WTC11 (cell line): ENCODE results near the gene ANGEL2. TPM values are rescaled to one million over a fixed set of nuclear protein-coding genes. Genes with fewer than 3 reads are reported as not detected.

Experiments used
- ATAC-seq: fragments of 200-7000 bp; cut with Tn5 transposase; 2 replicates; pipeline ENCODE4 v1.10.0; 2021; ENCODE audit warnings: mild to moderate bottlenecking, moderate library complexity
- CTCF ChIA-PET: fragments of 300-600 bp; sonication (Branson Sonifier 250); formaldehyde crosslinking; loops from one replicate; lab custom pipeline; 2021; ENCODE audit warnings: antibody characterized with exemption; lab: Charles Lee
- POLR2A ChIA-PET: fragments of 350-600 bp; sonication (Branson Sonifier 250); formaldehyde crosslinking; loops from one replicate; lab custom pipeline; 2021; ENCODE audit warnings: antibody characterized with exemption; lab: Charles Lee
- DNase-seq: peaks from one replicate; pipeline ENCODE4 v3.0.0; 2021; ENCODE audit warnings: low spot score
- H3K27ac Mint-ChIP-seq: 2 replicates; pipeline ENCODE4 v1.8.0; 2021; ENCODE audit warnings: mixed read lengths
- H3K27me3 Mint-ChIP-seq: 2 replicates; pipeline ENCODE4 v1.8.0; 2021; ENCODE audit warnings: low read depth, mild to moderate bottlenecking, moderate library complexity, mixed read lengths
- H3K36me3 Mint-ChIP-seq: 2 replicates; pipeline ENCODE4 v1.8.0; 2021; ENCODE audit warnings: mixed read lengths
- H3K4me1 Mint-ChIP-seq: 2 replicates; pipeline ENCODE4 v1.8.0; 2022; ENCODE audit warnings: mixed read lengths
- H3K4me3 Mint-ChIP-seq: 2 replicates; pipeline ENCODE4 v1.8.0; 2021; ENCODE audit warnings: mild to moderate bottlenecking, moderate library complexity, mixed read lengths
- H3K9me3 Mint-ChIP-seq: 2 replicates; pipeline ENCODE4 v1.8.0; 2021; ENCODE audit warnings: mixed read lengths
- ATF1 ChIP-seq: sonication (generic); formaldehyde crosslinking; IDR thresholded peaks from 2 replicates; pipeline ENCODE4 v1.8.1; 2023; ENCODE audit warnings: mild to moderate bottlenecking, moderate library complexity, missing genetic modification reagents
- ELF4 ChIP-seq: sonication (generic); formaldehyde crosslinking; IDR thresholded peaks from 2 replicates; pipeline ENCODE4 v1.8.1; 2022; ENCODE audit warnings: low read depth, mild to moderate bottlenecking, moderate library complexity, missing genetic modification reagents
- EMX1 ChIP-seq: fragments of 250-450 bp; sonication (Bioruptor Pico); IDR thresholded peaks from 2 replicates; pipeline ENCODE4 v1.8.0; 2021; ENCODE audit warnings: mild to moderate bottlenecking
- FOXP4 ChIP-seq: sonication (generic); formaldehyde crosslinking; IDR thresholded peaks from 2 replicates; pipeline ENCODE4 v1.8.0; 2022; ENCODE audit warnings: mild to moderate bottlenecking, missing genetic modification reagents
- GABPB1 ChIP-seq: sonication (generic); formaldehyde crosslinking; IDR thresholded peaks from 2 replicates; pipeline ENCODE4 v1.8.1; 2023; ENCODE audit warnings: mild to moderate bottlenecking, missing genetic modification reagents
- NFE2L1 ChIP-seq: sonication (generic); formaldehyde crosslinking; IDR thresholded peaks from 2 replicates; pipeline ENCODE4 v1.8.1; 2023; ENCODE audit warnings: missing genetic modification reagents
- NR2C2 ChIP-seq: sonication (generic); formaldehyde crosslinking; IDR thresholded peaks from 2 replicates; pipeline ENCODE4 v1.8.0; 2022; ENCODE audit warnings: mild to moderate bottlenecking, missing genetic modification reagents
- SMAD4 ChIP-seq: sonication (generic); formaldehyde crosslinking; IDR thresholded peaks from 2 replicates; pipeline ENCODE4 v1.8.0; 2022; ENCODE audit warnings: mild to moderate bottlenecking, missing genetic modification reagents
- SP1 ChIP-seq: sonication (generic); formaldehyde crosslinking; conservative IDR thresholded peaks from 2 replicates; pipeline ENCODE4 v1.8.1; 2022; ENCODE audit warnings: missing genetic modification reagents
- ZNF263 ChIP-seq: sonication (generic); formaldehyde crosslinking; IDR thresholded peaks from 2 replicates; pipeline ENCODE4 v1.8.1; 2022; ENCODE audit warnings: low read depth, mild to moderate bottlenecking, moderate library complexity, missing genetic modification reagents
- ZNF317 ChIP-seq: sonication (generic); formaldehyde crosslinking; IDR thresholded peaks from 2 replicates; pipeline ENCODE4 v1.8.1; 2023; ENCODE audit warnings: low read depth, mild to moderate bottlenecking, moderate library complexity, missing genetic modification reagents, borderline replicate concordance
- ZNF671 ChIP-seq: fragments of 250-450 bp; sonication (Bioruptor Pico); IDR thresholded peaks from 2 replicates; pipeline ENCODE4 v1.8.0; 2021; ENCODE audit warnings: mild to moderate bottlenecking
- total RNA-seq: library from RNA; stranded (reverse); gene quantifications from 3 replicates; pipeline ENCODE4 v1.2.3, GENCODE V29; 2021
- TF ChIP-seq, protein P1 (sequence below): fragments of 250-450 bp; sonication (Bioruptor Pico); IDR thresholded peaks from 2 replicates; pipeline ENCODE4 v1.9.0; 2021; ENCODE audit warnings: mild to moderate bottlenecking
- TF ChIP-seq, protein P2 (sequence below): sonication (generic); formaldehyde crosslinking; IDR thresholded peaks from 2 replicates; pipeline ENCODE4 v1.8.1; 2022; ENCODE audit warnings: low read depth, mild to moderate bottlenecking, moderate library complexity, missing genetic modification reagents, borderline replicate concordance
- TF ChIP-seq, protein P3 (sequence below): sonication (generic); formaldehyde crosslinking; IDR thresholded peaks from 2 replicates; pipeline ENCODE4 v1.8.1; 2023; ENCODE audit warnings: mild to moderate bottlenecking, missing genetic modification reagents

The ANGEL2 gene
- total RNA-seq, 1 experiment from 2014 or later: 38.6 TPM

DNA sequence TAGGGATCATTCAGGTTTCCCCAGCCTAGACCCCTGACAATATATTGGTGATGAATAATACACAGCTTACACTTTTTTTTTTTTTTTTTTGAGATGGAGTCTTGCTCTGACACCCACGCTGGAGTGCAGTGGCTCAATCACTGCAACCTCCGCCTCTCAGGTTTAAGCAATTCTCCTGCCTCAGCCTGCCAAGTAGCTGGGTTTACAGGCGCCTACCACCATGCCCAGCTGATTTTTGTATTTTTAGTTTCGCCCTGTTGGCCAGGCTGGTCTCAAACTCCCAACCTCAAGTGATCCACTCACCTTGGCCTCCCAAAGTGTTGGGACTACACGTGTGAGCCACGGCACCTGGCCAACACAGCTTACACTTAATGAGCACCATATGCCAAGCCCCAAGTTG is 58.1 kb downstream of the ANGEL2 start (continued):
- TF ChIP-seq, protein P1, sequence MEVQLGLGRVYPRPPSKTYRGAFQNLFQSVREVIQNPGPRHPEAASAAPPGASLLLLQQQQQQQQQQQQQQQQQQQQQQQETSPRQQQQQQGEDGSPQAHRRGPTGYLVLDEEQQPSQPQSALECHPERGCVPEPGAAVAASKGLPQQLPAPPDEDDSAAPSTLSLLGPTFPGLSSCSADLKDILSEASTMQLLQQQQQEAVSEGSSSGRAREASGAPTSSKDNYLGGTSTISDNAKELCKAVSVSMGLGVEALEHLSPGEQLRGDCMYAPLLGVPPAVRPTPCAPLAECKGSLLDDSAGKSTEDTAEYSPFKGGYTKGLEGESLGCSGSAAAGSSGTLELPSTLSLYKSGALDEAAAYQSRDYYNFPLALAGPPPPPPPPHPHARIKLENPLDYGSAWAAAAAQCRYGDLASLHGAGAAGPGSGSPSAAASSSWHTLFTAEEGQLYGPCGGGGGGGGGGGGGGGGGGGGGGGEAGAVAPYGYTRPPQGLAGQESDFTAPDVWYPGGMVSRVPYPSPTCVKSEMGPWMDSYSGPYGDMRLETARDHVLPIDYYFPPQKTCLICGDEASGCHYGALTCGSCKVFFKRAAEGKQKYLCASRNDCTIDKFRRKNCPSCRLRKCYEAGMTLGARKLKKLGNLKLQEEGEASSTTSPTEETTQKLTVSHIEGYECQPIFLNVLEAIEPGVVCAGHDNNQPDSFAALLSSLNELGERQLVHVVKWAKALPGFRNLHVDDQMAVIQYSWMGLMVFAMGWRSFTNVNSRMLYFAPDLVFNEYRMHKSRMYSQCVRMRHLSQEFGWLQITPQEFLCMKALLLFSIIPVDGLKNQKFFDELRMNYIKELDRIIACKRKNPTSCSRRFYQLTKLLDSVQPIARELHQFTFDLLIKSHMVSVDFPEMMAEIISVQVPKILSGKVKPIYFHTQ (CRISPR knock-in tag): no peak
- TF ChIP-seq ZNF671 (CRISPR knock-in tag): no peak
- TF ChIP-seq, all 79 proteins: peak for 0

GRCh38 chr1:212955961-212956620 is 59.6 kb downstream of the ANGEL2 start:
- CTCF ChIA-PET: no interaction called here
- no peak for DNase-seq
- peak overlapping the region; percentile 92 for H3K27ac Mint-ChIP-seq

DNA sequence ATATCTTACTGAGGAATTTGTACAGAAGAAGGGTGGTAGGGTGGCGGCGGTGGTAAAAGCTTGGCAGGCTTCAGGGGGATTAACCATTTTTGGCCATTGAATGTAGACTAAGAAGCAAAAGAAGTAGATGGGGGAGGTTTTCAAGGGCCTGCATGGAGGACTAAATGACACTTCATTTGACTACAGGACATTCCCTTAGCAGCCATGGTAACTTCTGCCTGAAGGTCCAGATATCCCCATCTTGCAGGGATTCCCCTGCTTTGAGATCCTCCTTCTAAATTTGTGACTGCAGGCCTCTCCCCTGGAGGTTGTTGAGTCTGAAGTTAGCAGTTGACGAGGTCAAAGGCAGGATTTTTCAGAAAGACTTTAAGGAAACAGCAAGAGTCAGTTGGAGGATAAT is 60.6 kb downstream of the ANGEL2 start:
- H3K36me3 Mint-ChIP-seq: peaks cover 88% of the 10 kb centered on the region
- H3K27ac Mint-ChIP-seq: peak overlapping the region; percentile 92
- no peak for DNase-seq
- no peak for ATAC-seq
- H3K4me3 Mint-ChIP-seq: peak overlapping the region; percentile 88
- no peaks in the 10 kb centered on the region for H3K9me3 Mint-ChIP-seq
- TF ChIP-seq EMX1 (CRISPR knock-in tag) (peak; percentile 50; the same call in 1 of the 2 replicates), GABPB1 (CRISPR knock-in tag) (no peak), ZNF263 (CRISPR knock-in tag) (no peak), NFE2L1 (CRISPR knock-in tag) (no peak), ELF4 (CRISPR knock-in tag) (no peak)
- TF ChIP-seq, protein P1 (CRISPR knock-in tag): no peak
- H3K27me3 Mint-ChIP-seq: no peaks in the 10 kb centered on the region; the same call in 1 of the 2 replicates
- ChIA-PET POLR2A (no interaction called here), CTCF (interaction anchor here (1.1 kb wide), 1 partner anchor 32 kb away, joined by 4 read pairs; no protein-coding TSS in a partner anchor)
- H3K4me1 Mint-ChIP-seq: peaks cover 74% of the 10 kb centered on the region

More at GRCh38 chr1:212955961-212956620, 59.6 kb downstream of the ANGEL2 start:
- H3K9me3 Mint-ChIP-seq: no peaks in the 10 kb centered on the region
- no peak for TF ChIP-seq SP1
- TF ChIP-seq, protein P2, sequence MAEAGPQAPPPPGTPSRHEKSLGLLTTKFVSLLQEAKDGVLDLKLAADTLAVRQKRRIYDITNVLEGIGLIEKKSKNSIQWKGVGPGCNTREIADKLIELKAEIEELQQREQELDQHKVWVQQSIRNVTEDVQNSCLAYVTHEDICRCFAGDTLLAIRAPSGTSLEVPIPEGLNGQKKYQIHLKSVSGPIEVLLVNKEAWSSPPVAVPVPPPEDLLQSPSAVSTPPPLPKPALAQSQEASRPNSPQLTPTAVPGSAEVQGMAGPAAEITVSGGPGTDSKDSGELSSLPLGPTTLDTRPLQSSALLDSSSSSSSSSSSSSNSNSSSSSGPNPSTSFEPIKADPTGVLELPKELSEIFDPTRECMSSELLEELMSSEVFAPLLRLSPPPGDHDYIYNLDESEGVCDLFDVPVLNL (CRISPR knock-in tag): no peak
- TF ChIP-seq, protein P3, sequence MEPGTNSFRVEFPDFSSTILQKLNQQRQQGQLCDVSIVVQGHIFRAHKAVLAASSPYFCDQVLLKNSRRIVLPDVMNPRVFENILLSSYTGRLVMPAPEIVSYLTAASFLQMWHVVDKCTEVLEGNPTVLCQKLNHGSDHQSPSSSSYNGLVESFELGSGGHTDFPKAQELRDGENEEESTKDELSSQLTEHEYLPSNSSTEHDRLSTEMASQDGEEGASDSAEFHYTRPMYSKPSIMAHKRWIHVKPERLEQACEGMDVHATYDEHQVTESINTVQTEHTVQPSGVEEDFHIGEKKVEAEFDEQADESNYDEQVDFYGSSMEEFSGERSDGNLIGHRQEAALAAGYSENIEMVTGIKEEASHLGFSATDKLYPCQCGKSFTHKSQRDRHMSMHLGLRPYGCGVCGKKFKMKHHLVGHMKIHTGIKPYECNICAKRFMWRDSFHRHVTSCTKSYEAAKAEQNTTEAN: no peak
- ATAC-seq: no peak
- H3K4me3 Mint-ChIP-seq: peak overlapping the region; percentile 39
- POLR2A ChIA-PET: no interaction called here
- H3K36me3 Mint-ChIP-seq: peaks cover 95% of the 10 kb centered on the region
- no peaks in the 10 kb centered on the region for H3K27me3 Mint-ChIP-seq
- peaks cover 77% of the 10 kb centered on the region for H3K4me1 Mint-ChIP-seq

DNA sequence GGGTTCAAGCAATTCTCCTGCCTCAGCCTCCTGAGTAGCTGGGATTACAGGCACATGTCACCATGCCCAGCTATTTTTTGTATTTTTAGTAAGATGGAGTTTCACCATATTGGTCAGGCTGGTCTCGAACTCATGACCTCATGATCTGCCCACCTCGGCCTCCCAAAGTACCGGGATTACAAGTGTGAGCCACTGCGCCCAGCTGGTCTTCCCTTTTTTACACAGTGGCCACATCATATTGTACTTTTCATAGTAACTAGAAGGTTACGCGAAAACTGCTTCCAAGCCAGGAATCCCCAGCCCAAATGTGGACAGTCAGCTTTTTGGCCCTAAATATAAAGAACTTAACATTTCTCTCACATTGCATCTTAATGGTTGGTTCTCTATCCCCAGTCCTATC is 61.2 kb downstream of the ANGEL2 start:
- H3K4me3 Mint-ChIP-seq: peak overlapping the region; percentile 88
- no peak for ATAC-seq
- no peaks in the 10 kb centered on the region; the same call in none of the 2 replicates for H3K27me3 Mint-ChIP-seq
- CTCF ChIA-PET: interaction anchor here (1.1 kb wide), 1 partner anchor 32 kb away, joined by 4 read pairs; no protein-coding TSS in a partner anchor
- H3K27ac Mint-ChIP-seq: peak overlapping the region; percentile 92
- H3K4me1 Mint-ChIP-seq: peaks cover 78% of the 10 kb centered on the region
- no peak for DNase-seq
- POLR2A ChIA-PET: no interaction called here
- TF ChIP-seq FOXP4 (CRISPR knock-in tag): no peak
- TF ChIP-seq SMAD4 (CRISPR knock-in tag): no peak
- no peak for TF ChIP-seq ATF1 (CRISPR knock-in tag)
- TF ChIP-seq ZNF317 (CRISPR knock-in tag): no peak
- TF ChIP-seq NR2C2 (CRISPR knock-in tag): no peak
- no peak for TF ChIP-seq EMX1 (CRISPR knock-in tag)
- no peaks in the 10 kb centered on the region for H3K9me3 Mint-ChIP-seq
- peaks cover 82% of the 10 kb centered on the region for H3K36me3 Mint-ChIP-seq
